ENCODE results near the gene AAGAB.

The AAGAB gene

DNA sequence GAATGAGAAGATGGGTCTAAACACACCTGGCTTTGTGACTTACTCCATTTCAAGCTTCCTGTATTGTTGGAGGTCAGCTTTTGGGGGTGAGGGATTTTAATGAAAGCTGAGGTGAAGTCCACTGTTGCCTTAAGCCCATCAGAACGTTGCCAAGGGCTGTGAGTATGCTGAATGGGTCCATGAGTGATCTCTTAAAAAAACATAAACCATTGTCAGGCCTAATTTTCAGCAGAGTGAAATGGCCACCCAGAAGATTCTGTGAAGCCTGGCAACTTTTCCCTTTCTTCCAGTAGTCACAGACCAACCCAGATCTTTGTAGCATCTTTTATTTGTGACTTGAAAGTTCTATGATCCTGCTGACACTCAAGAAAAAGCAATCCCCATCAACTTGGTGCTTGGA, 102.0 kb downstream of the AAGAB start:
- in situ Hi-C loops (cut with HindIII; ENCODE audit: low pct_unique_long_range_greater_than_20kb, low sequenced_read_pairs): no loop called here
- no peak for TF ChIP-seq JUND (IDR thresholded peaks at IDR 0.05; ENCODE audit: low read depth)
- DNase-seq (ENCODE audit: low read depth in 1 of 2, low spot score in 1 of 2): no peak

Data from T47D (cell line).